Measurements from ENCODE around the gene DARS1.

GRCh38 chr2:135994281-135994680 lies 8.9 kb upstream of the DARS1 start:
- TF ChIP-seq POLR2A (IDR thresholded peaks at IDR 0.05): no peak
- TF ChIP-seq CTCF (IDR thresholded peaks at IDR 0.05): no peak
